ENCODE measurements around the gene PRAF2. TPM values are rescaled to one million over a fixed set of nuclear protein-coding genes. Genes with fewer than 3 reads are reported as not detected.

The PRAF2 gene
- total RNA-seq, 1 donor from 2014 or later = 7.1 TPM

GRCh38 chrX:49079489-49080428 lies 6.0 kb upstream of the PRAF2 start, which contains the start of gene WDR45:
WDR45 (minus strand) TSS chrX:49079887; CDS start chrX:49078095, 1,792 bp downstream.
- DNase-seq (ENCODE audit: missing footprints) (peak; percentile 86), ATAC-seq (peak; percentile 85)
- intact Hi-C loops (cut with DNase I) = no loop called here

- ATAC-seq (no peak), DNase-seq (ENCODE audit: missing footprints) (no peak)
- intact Hi-C loops (cut with DNase I) = no loop called here
Observed at GRCh38 chrX:49077941-49078340, 4.1 kb upstream of the PRAF2 start.

DNA sequence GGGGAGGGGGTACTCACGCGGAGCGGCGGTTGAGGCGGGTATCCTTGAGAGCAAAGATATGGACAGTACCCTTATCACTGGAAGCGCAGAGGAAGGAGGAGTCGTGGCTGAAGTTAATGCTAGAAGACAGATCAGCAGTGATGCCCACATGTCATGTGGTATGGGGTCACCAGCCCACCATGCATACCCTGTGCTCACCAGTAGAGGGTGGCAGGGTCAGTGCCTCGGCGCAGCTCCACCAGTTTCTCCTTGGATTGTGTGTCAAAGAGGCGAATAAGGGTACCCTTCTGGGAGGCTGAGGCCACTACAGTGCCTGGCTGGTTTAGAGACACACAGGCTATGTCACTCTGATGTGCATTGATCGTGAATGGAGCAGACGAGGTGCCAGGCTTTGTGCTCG lies 1.5 kb upstream of the PRAF2 start:
- DNase-seq (ENCODE audit: missing footprints) = no peak
- no peak for ATAC-seq
- intact Hi-C loops (cut with DNase I) = no loop called here

DNA sequence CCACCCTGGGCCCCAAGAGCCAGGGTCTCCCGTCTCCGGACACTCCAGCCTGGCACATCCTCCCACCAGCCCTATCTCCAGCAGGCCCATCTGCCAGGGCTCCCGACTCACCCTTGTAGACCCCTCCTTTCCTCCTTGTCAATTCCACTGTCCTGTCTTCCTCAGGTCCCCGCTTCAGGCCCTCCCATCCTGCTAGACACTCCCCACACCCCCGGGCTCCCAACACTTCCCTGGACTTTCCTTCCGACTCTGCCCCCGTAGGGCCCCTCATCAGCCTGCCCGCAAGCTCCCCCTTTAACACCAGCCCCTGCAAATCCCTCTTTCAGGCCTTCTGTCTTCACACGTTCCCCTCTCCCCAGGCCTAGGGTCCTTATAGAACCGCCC lies 1.1 kb downstream of the PRAF2 start:
- ATAC-seq (no peak), DNase-seq (ENCODE audit: missing footprints) (no peak)
- intact Hi-C loops (cut with DNase I) = no loop called here

DNA sequence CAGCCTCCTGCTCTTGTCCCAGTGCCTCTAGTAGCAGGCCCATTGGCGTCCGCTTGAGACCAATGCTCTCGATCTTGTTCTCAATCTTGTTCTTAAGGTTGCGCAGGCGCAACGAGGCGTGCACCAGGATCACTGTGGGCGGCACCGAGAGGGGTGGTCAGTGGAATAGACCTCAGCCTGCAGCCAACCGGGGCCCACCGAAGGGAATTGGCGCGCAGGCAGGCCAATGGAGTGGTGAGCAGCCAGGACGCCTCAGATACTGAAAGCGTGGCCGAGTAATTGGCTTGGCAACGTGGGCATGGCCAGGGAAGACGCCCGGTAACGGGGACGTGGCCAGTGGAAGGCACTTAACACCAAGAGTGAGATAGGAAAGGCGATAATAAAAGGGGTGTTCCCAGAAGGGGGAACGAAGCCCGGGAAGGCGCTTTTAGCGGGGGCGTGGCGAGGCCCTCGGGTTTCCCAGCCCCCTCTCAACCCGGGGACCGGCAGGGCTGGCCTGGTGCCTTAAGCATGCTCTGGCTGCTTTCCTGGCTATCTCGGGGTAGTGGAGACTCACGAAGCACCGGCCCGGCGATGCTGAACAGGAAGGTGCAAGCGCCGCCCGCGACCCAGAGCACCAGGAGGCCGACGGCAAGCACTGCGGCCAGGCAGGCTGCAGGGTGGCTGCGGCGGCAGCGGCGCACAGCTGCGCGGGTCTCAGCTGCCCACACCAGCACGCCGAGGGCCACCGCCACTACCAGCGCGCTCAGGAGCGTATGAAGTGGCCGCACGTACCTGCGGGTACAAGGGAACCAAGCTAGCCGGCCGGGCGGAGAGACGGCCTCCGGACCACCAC lies 1.7 kb downstream of the PRAF2 start:
- intact Hi-C loops (cut with DNase I) = no loop called here
- peak; percentile 83 for DNase-seq (ENCODE audit: missing footprints)
- ATAC-seq = peak; percentile 76

GRCh38 chrX:49070988-49071387 lies 2.8 kb downstream of the PRAF2 start:
- DNase-seq (ENCODE audit: missing footprints) = no peak
- intact Hi-C loops (cut with DNase I) = no loop called here
- ATAC-seq = no peak

DNA sequence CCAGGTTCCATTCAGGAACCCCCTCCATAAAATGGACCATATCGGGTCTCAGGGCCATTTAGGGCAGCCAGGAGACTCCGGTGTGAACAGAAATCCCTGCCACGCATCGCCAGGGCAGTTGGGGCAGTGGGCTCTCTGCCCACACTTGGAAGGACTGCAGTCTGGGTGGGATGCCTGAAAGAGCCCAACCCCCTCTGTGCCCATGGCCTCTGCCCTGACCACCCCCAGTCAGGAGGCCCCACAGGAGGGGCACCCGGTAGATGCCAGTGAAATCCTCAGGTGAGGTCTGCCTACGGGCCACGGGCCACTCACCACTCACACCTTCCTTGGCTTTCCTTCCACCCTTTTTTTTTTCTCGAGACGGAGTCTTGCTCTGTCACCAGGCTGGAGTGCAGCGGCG lies 4.8 kb downstream of the PRAF2 start:
- no peak for ATAC-seq
- intact Hi-C loops (cut with DNase I) = no loop called here
- DNase-seq (ENCODE audit: missing footprints) = no peak

GRCh38 chrX:49067285-49068120 lies 6.3 kb downstream of the PRAF2 start:
- intact Hi-C loops (cut with DNase I) = no loop called here
- no peak for ATAC-seq
- DNase-seq (ENCODE audit: missing footprints) = no peak

DNA sequence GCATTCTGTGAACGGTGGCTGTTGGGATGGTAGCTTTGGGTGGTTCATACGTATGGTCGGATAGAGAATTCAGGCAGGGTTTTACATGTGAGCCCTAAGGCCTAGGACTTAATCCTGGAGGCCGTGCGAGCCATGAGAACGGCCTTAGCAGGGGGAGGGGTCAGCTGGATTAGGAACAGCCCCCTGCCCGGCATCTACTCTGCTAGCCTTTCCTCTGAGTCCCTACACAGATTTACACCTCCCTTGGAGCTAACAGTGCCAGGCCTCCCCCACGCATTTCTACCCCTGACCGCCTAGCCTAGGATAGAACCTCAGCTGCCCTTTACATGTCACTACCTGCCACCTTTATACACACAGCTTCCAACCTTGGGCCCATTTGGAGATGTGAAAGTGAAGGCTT lies 7.1 kb downstream of the PRAF2 start:
- intact Hi-C loops (cut with DNase I) = no loop called here
- no peak for DNase-seq (ENCODE audit: missing footprints)
- ATAC-seq = no peak

DNA sequence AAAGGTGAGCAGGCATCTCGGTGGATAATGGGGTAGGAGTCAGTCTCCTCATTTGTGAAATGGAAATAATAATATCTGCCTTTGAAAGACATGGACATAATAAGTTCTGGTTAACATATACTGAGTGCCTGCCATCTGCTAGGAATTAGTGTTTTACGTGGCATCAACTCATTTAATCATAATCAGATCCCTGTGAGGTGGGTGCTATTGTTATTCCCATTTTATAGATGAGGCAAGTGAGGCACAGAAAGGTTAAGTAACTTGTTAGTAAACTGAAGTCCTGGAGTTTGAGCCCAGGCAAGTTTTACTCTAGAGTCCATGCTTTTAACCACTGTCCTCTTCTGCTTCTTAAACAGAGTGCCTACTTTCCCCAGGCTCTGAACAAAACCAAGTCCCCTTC lies 7.5 kb downstream of the PRAF2 start:
- DNase-seq (ENCODE audit: missing footprints) (no peak), ATAC-seq (no peak)
- intact Hi-C loops (cut with DNase I) = no loop called here

- ATAC-seq = no peak
- no peak for DNase-seq (ENCODE audit: missing footprints)
- intact Hi-C loops (cut with DNase I) = no loop called here
Observed at GRCh38 chrX:49064735-49065134, 9.1 kb downstream of the PRAF2 start.

GRCh38 chrX:49064303-49064702 lies 9.5 kb downstream of the PRAF2 start:
- no peak for ATAC-seq
- intact Hi-C loops (cut with DNase I) = no loop called here

GRCh38 chrX:49063715-49064114 lies 10.1 kb downstream of the PRAF2 start:
- ATAC-seq = no peak
- intact Hi-C loops (cut with DNase I) = no loop called here
- DNase-seq (ENCODE audit: missing footprints) = no peak

More at GRCh38 chrX:49064303-49064702, 9.5 kb downstream of the PRAF2 start:
- DNase-seq (ENCODE audit: missing footprints) = no peak

GRCh38 chrX:49061916-49062315 lies 11.9 kb downstream of the PRAF2 start:
- DNase-seq (ENCODE audit: missing footprints) = no peak
- ATAC-seq = no peak
- intact Hi-C loops (cut with DNase I) = no loop called here

DNA sequence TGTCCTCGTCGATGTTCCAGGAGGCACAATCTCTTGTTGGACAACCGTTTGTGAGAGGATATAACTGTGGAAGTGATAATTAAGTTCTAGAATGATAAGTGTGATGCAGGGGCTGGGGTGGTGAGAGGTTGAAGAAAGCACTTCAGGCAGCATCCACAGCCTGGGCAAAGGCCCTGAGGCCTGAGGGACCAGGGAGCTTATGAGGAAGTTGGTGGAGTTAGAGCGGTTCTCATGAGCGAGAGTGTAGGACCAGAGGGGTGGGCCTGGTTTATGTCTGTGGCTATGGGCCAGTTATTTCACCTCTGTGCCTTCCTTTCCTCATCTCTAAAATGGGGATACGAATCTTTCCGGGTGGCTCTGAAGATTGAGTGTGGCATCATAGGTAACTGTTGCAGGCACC lies 12.3 kb downstream of the PRAF2 start:
- intact Hi-C loops (cut with DNase I) = no loop called here
- ATAC-seq (no peak), DNase-seq (ENCODE audit: missing footprints) (no peak)

GRCh38 chrX:49060914-49061313 lies 12.9 kb downstream of the PRAF2 start:
- intact Hi-C loops (cut with DNase I) = no loop called here
- ATAC-seq = no peak
- no peak for DNase-seq (ENCODE audit: missing footprints)

GRCh38 chrX:49059681-49060085 lies 14.1 kb downstream of the PRAF2 start:
- ATAC-seq = no peak
- no peak for DNase-seq (ENCODE audit: missing footprints)
- intact Hi-C loops (cut with DNase I) = no loop called here

DNA sequence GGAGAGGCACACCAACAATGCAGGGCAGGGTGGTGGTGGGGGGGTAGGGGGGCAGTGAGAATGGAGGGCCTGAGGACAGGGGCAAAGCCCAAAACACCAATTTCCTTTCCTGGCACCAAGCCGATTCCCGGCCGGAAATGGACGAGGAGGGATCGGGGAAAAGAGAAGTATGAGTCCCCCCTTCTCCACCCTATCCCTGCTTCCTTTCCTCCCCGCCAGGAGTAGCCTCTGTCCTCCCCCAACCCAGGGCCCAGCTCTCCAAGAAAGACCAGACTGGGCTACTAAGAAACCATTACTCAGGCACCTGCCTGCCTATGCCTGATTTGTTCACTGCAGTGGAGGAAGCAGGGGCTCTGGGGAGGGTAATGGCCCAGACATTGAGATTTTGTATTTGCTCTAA lies 14.6 kb downstream of the PRAF2 start:
- ATAC-seq (no peak), DNase-seq (ENCODE audit: missing footprints) (no peak)
- intact Hi-C loops (cut with DNase I) = no loop called here

GRCh38 chrX:49058794-49059193 lies 15.0 kb downstream of the PRAF2 start, which contains the start of gene CCDC120:
CCDC120 (plus strand) TSS chrX:49058999; CDS start chrX:49062042, 3,043 bp downstream.
- ATAC-seq = no peak
- intact Hi-C loops (cut with DNase I) = no loop called here
- no peak for DNase-seq (ENCODE audit: missing footprints)

Data from Right ventricle myocardium inferior (tissue), 1 donor.